IMR-90 (cell line): Measurements from ENCODE around the gene BCCIP.
A peak's percentile ranks its signal among the peaks of the same experiment; 100 is the strongest.

ENCODE experiments used
- POLR2A ChIP-seq: IDR thresholded peaks from 2 replicates; pipeline ENCODE4 v1.6.1; 2012; ENCODE audit warnings: mild to moderate bottlenecking, low read depth, low read length
- TF ChIP-seq, protein P1 (sequence below): conservative IDR thresholded peaks from 2 replicates; pipeline ENCODE4 v1.5.1; 2012; ENCODE audit warnings: mild to moderate bottlenecking, low read depth, low read length, improper control_type of control experiment

DNA sequence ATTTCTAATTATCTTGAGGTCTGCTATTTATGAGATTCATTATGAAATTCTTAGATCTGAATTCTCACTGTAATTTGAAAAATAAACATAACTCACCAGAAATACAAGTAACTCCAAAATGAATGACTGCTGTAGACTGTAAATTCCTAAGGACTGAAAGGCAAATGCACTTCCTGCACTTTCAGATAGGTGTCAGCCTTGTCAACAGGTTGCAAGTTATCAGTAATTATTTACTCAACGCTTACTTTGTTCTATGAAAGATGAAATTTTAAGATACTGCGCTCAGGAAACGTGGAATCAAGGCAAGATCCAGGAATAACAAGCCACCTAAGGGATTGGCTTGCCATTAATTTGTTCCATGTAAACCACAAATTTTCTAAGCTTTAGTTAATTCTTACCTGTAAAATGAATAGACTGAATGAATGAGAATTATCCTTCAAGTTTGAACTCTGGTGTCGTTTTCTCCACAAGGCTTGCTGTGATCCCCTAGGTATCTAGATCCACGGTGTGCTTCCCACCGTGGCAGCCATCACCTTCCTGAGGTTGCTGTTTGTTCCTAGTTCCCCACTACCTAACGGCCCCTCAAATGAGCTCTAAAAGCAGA lies 45.1 kb downstream of the BCCIP start:
- TF ChIP-seq, protein P1, sequence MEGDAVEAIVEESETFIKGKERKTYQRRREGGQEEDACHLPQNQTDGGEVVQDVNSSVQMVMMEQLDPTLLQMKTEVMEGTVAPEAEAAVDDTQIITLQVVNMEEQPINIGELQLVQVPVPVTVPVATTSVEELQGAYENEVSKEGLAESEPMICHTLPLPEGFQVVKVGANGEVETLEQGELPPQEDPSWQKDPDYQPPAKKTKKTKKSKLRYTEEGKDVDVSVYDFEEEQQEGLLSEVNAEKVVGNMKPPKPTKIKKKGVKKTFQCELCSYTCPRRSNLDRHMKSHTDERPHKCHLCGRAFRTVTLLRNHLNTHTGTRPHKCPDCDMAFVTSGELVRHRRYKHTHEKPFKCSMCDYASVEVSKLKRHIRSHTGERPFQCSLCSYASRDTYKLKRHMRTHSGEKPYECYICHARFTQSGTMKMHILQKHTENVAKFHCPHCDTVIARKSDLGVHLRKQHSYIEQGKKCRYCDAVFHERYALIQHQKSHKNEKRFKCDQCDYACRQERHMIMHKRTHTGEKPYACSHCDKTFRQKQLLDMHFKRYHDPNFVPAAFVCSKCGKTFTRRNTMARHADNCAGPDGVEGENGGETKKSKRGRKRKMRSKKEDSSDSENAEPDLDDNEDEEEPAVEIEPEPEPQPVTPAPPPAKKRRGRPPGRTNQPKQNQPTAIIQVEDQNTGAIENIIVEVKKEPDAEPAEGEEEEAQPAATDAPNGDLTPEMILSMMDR, result peak; percentile 75
- no peak for TF ChIP-seq POLR2A
